GM21529 (cell line): Measurements from ENCODE around the gene FHIT.

Experiments used
- ATAC-seq: cut with Tn5 transposase; IDR thresholded peaks from one replicate; pipeline ENCODE4 v1.9.1; 2021; ENCODE audit not compliant: unreplicated experiment

FHIT gene

GRCh38 chr3:60090548-60090947, 1160.7 kb downstream of the FHIT start:
- ATAC-seq, result no peak

GRCh38 chr3:60086811-60087210, 1164.4 kb downstream of the FHIT start:
- peak; percentile 85 for ATAC-seq

GRCh38 chr3:60085649-60086048, 1165.6 kb downstream of the FHIT start:
- ATAC-seq, result no peak

- peak; percentile 58 for ATAC-seq
Measured at GRCh38 chr3:60081381-60082095, 1169.7 kb downstream of the FHIT start.

- peak; percentile 58 for ATAC-seq
Measured at GRCh38 chr3:60080648-60081047, 1170.6 kb downstream of the FHIT start.

GRCh38 chr3:60079076-60079475, 1172.2 kb downstream of the FHIT start:
- ATAC-seq, result no peak

- ATAC-seq, result no peak
Measured at GRCh38 chr3:60076331-60076730, 1174.9 kb downstream of the FHIT start.

GRCh38 chr3:60073942-60074341, 1177.3 kb downstream of the FHIT start:
- ATAC-seq, result no peak

GRCh38 chr3:60073228-60073627, 1178.0 kb downstream of the FHIT start:
- ATAC-seq, result no peak

- no peak for ATAC-seq
Measured at GRCh38 chr3:60070366-60070765, 1180.9 kb downstream of the FHIT start.

GRCh38 chr3:60065227-60065868, 1185.9 kb downstream of the FHIT start:
- no peak for ATAC-seq

- ATAC-seq, result no peak
Measured at GRCh38 chr3:60064210-60065178, 1186.8 kb downstream of the FHIT start.

GRCh38 chr3:60056404-60056803, 1194.8 kb downstream of the FHIT start:
- ATAC-seq, result no peak

GRCh38 chr3:60055765-60056164, 1195.5 kb downstream of the FHIT start:
- no peak for ATAC-seq

- no peak for ATAC-seq
Measured at GRCh38 chr3:60053526-60054265, 1197.6 kb downstream of the FHIT start.

- ATAC-seq, result no peak
Measured at GRCh38 chr3:60048447-60048848, 1202.8 kb downstream of the FHIT start.

GRCh38 chr3:60047426-60048200, 1203.6 kb downstream of the FHIT start:
- no peak for ATAC-seq

- ATAC-seq, result no peak
Measured at GRCh38 chr3:60046210-60046609, 1205.0 kb downstream of the FHIT start.

- no peak for ATAC-seq
Measured at GRCh38 chr3:60045686-60046085, 1205.6 kb downstream of the FHIT start.

- no peak for ATAC-seq
Measured at GRCh38 chr3:60036803-60037202, 1214.4 kb downstream of the FHIT start.
